ENCODE results near the gene NINJ2. TPM values are rescaled to one million over a fixed set of nuclear protein-coding genes. Genes with fewer than 3 reads are reported as not detected.

The NINJ2 gene
- total RNA-seq, 4 donors from 2014 or later: 0.49 to 7.2 (median 2.0) TPM

DNA sequence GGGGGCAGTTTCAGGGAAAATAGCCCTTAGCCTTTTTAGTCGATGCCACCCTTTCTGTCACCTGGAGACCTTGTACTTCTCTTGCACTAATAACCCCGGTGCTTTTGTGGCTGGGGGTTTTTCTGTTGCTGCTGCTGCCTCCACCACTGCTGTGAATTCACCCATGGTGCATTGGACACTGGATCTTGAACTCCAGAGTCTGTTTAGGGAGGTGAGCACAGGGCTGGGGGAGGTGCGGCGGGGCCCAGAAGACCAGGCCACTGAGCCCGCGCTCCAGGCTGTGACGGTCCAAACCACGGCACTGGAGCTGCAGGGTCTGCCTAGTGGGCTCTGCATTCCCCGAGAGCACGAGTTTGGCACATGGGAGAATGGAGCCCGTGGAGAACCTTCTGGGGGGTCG is 100.6 kb downstream of the NINJ2 start:
- TF ChIP-seq POLR2A (IDR thresholded peaks at IDR 0.05): no peak
- no peak for DNase-seq
- Histone ChIP-seq H3K4me3 (replicated peaks in 1 of 3) (no peak overlapping the region), H3K4me1 (no peaks in the 10 kb centered on the region), H3K36me3 (no peaks in the 10 kb centered on the region), H3K27ac (no peak overlapping the region), H3K9me3 (no peaks in the 10 kb centered on the region), H3K27me3 (no peaks in the 10 kb centered on the region)
- 89 to 97% methylated on average over 11 to 12 of the region's 12 CpGs for WGBS, 2 donors
- intact Hi-C loops (cut with DNase I): loop anchor here (10.0 kb wide), 1 partner anchor 532 kb away; no protein-coding TSS in a partner anchor

DNA sequence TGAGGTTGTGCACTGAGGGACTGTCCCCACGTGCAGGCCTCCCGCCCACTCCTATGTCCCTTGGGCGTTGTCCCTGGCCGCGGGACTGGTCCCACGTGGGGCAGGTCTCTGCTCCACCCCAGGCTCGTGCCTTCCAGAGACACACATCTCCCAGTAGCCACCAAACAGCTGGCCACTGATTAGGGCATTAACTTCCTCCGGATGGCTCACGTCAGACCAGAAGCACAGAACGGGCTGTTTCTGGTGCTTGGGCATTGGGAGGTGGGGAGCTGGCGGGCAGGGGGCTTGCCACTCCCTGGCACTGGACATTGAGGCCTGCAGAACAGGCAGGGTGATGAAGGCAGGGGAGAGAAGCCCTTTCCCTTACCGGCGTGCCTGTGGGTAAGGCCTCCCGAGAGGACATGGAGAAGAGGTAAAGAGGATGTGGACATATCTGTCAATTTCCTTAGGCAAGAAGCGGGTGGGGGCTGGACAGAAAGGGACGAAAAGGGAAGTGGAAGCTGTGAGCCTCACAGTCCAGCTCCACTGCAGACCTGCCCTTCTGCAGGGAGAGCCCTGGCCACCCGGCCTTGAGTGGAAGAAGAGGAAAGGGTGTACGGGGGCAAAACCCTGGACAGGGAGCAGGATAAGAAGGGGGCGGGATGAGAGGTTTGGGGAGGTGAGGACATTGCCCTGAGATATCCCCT is 101.2 kb downstream of the NINJ2 start:
- no peak for DNase-seq
- Histone ChIP-seq H3K4me3 (replicated peaks in 1 of 3) (no peak overlapping the region), H3K27me3 (no peaks in the 10 kb centered on the region), H3K4me1 (no peaks in the 10 kb centered on the region), H3K36me3 (no peaks in the 10 kb centered on the region), H3K27ac (no peak overlapping the region), H3K9me3 (no peaks in the 10 kb centered on the region)
- intact Hi-C loops (cut with DNase I): loop anchor here (10.0 kb wide), 1 partner anchor 533 kb away; no protein-coding TSS in a partner anchor
- 71 to 75% methylated on average over 18 to 19 of the region's 19 CpGs for WGBS, 2 donors
- TF ChIP-seq, protein P1, sequence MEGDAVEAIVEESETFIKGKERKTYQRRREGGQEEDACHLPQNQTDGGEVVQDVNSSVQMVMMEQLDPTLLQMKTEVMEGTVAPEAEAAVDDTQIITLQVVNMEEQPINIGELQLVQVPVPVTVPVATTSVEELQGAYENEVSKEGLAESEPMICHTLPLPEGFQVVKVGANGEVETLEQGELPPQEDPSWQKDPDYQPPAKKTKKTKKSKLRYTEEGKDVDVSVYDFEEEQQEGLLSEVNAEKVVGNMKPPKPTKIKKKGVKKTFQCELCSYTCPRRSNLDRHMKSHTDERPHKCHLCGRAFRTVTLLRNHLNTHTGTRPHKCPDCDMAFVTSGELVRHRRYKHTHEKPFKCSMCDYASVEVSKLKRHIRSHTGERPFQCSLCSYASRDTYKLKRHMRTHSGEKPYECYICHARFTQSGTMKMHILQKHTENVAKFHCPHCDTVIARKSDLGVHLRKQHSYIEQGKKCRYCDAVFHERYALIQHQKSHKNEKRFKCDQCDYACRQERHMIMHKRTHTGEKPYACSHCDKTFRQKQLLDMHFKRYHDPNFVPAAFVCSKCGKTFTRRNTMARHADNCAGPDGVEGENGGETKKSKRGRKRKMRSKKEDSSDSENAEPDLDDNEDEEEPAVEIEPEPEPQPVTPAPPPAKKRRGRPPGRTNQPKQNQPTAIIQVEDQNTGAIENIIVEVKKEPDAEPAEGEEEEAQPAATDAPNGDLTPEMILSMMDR (IDR thresholded peaks at IDR 0.05): no peak
- TF ChIP-seq POLR2A (IDR thresholded peaks at IDR 0.05): no peak

DNA sequence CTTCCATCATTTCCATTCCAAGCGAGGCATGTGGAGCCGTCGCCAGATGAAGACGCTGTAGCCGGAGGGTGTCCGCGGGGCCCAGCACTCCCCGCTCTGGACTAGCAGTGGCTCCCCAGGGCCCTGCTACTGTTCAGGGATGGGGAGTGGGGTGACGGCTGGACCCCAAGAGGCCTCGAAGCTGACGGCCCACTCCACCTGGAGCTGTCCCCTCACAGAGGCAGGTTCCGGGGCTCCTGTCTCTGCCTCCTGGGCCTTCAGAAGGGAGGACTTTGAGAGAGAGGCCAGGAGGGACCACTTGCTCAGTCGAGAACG is 101.9 kb downstream of the NINJ2 start:
- no peaks in the 10 kb centered on the region for H3K4me1 ChIP-seq
- no peaks in the 10 kb centered on the region for H3K9me3 ChIP-seq
- no peak overlapping the region for H3K4me3 ChIP-seq (replicated peaks in 1 of 3)
- no peak for TF ChIP-seq POLR2A (IDR thresholded peaks at IDR 0.05)
- TF ChIP-seq, protein P1 (IDR thresholded peaks at IDR 0.05): no peak
- no peaks in the 10 kb centered on the region for H3K36me3 ChIP-seq
- no peak for DNase-seq
- intact Hi-C loops (cut with DNase I): loop anchor here (10.0 kb wide), 1 partner anchor 533 kb away; no protein-coding TSS in a partner anchor
- H3K27me3 ChIP-seq: no peaks in the 10 kb centered on the region
- WGBS, 2 donors: 91 to 92% methylated on average over 4 to 14 of the region's 14 CpGs
- H3K27ac ChIP-seq: no peak overlapping the region

DNA sequence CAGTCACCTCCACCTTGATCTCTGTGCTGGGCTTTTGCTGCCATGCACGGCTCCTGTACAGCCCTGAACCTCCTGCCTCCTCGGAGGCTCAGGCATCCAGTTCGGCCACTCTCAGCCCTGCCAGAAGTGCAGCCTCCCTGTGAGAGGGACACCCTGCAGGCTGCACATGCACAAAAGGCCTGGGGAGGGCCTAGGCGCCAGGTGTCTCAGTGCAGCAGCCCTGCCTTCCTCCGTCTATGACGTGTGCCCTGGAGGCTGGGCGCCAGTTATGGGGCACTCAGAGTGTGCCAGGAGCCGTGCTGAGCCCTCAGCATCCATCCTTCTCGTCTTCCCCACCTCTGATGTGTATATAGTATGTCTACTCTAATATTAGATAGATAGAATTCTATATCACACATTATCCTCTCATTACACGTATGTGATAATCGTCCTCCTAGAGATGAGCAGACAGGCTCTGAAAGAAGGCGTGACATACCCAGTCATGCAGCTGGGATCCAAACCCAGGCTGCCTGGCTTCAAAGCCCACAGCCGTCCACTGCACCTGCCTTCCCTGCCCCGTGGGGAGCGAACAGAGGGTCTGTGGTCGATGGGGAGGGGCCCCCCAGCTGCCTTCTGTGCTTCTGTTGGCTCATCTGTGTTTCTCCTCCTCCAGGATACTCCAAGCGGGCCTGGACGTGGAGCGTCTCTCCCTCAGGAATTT is 102.4 kb downstream of the NINJ2 start:
- no peaks in the 10 kb centered on the region for H3K27me3 ChIP-seq
- no peak overlapping the region for H3K27ac ChIP-seq
- H3K9me3 ChIP-seq: no peaks in the 10 kb centered on the region
- DNase-seq: no peak
- WGBS, 2 donors: 84 to 88% methylated on average over 17 to 18 of the region's 19 CpGs
- H3K36me3 ChIP-seq: no peaks in the 10 kb centered on the region
- TF ChIP-seq, protein P1 (IDR thresholded peaks at IDR 0.05): no peak
- no peak for TF ChIP-seq POLR2A (IDR thresholded peaks at IDR 0.05)
- H3K4me3 ChIP-seq (replicated peaks in 1 of 3): no peak overlapping the region
- intact Hi-C loops (cut with DNase I): loop anchor here (10.0 kb wide), 1 partner anchor 534 kb away; no protein-coding TSS in a partner anchor
- no peaks in the 10 kb centered on the region for H3K4me1 ChIP-seq

DNA sequence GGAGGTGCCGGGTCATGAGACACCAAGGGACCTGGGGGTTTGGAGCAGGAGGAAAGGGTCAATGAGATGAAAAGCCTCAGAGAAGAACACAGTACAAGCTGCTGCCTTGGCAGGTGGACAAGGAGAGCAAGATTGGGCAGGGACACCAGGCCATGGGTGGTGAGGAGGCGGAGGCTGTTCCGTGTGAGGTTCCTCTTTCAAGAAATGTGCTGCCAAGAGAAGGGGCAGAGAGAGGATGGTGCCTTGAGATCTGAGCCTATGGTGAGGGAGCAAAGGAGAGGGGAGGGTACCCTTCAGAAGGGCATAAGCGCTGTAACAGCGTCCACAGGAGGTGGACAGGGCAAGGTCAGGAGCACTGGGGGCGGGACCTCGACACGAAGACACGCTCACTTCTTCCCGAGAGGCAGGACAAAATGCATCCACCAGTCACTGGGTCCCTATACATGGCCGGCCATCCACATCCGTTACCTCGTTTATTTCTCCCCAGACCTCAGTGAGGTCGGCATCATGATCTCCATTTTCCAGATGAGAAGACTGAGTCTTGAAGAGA is 103.3 kb downstream of the NINJ2 start:
- TF ChIP-seq POLR2A (IDR thresholded peaks at IDR 0.05): no peak
- TF ChIP-seq, protein P1 (IDR thresholded peaks at IDR 0.05): no peak
- no peak overlapping the region for H3K27ac ChIP-seq
- no peaks in the 10 kb centered on the region for H3K36me3 ChIP-seq
- intact Hi-C loops (cut with DNase I): loop anchor here (10.0 kb wide), 1 partner anchor 535 kb away; no protein-coding TSS in a partner anchor
- no peaks in the 10 kb centered on the region for H3K27me3 ChIP-seq
- no peak overlapping the region for H3K4me3 ChIP-seq (replicated peaks in 1 of 3)
- H3K9me3 ChIP-seq: no peaks in the 10 kb centered on the region
- WGBS, 2 donors: 87% methylated on average over 14 of the region's 14 CpGs
- no peak for DNase-seq
- no peaks in the 10 kb centered on the region for H3K4me1 ChIP-seq
